NCI-H1092 treated with DMSO at 0.1 percent for 48 hours (cell line): ENCODE measurements around the gene TFF3.

Experiments
- DNase-seq: peaks from one replicate; lab custom pipeline; 2025; lab: John Stamatoyannopoulos, UW

Gene TFF3

GRCh38 chr21:42346866-42347600 is 31.8 kb upstream of the TFF3 start:
- DNase-seq: no peak

DNA sequence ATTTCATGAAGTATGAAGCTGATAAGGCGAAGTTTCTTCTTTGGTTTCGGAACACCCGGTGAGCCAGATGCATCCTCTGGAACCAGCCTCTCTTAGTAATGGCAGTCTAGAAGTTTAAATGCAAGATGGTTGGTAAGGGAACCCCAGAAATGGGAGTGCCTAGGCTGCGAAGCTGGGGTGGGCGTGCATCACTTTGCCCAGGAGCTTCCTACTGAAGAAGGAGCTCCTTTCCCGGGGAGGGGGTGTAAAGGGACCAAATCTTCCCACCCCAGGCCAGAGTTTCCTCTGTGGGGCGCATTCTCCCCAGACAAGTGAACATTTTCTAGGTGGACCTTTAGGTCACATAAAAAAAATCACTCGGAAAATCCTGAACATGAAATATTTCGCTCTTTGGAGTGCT is 31.2 kb upstream of the TFF3 start:
- no peak for DNase-seq

GRCh38 chr21:42344631-42345030 is 29.4 kb upstream of the TFF3 start:
- DNase-seq: no peak

DNA sequence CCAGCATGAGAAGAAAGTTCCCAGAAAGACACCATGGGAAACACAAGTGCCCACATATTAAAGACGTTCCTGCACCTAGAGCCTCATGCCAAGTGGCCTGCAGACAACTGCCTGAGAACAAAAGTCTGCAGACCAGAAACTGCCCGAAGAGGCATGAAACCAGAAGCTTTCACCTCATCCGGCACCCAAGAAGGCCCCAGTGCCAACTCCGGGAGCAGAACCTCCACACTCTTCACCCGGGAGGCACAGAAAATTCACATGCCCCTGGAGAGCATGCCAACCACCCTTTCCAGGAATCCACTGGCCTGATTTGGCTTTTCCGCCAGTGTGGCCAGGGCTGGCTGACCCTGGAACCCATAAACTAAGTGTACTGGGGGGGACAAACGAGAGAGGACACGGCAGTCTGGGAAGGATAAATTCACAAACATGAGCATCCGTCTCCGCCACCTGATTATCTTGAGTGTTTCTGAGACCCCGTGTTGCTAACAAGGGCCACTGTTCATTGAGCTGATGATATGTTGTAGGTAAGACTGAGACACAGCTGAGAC is 28.8 kb upstream of the TFF3 start:
- DNase-seq: no peak

GRCh38 chr21:42343556-42343955 is 28.3 kb upstream of the TFF3 start:
- DNase-seq: no peak

DNA sequence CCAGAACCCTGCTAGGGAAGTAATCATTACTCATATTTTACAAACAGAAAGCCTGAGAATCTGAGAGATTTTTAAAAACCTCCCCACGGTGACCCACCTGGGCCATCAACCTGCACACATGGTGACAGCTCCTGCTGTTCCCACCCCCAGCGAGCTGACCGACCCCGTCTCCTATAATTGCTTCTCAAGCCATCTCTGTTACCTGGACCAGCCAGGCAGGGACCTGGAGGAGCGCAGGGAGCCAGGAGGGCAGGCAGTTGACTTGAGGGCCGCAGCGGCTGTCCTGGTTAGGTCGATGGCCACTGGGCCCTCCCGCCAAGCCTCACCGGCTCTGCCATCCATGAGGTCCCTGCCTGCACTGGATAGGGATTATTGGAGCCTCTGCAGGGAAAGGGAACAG is 27.9 kb upstream of the TFF3 start:
- no peak for DNase-seq

DNA sequence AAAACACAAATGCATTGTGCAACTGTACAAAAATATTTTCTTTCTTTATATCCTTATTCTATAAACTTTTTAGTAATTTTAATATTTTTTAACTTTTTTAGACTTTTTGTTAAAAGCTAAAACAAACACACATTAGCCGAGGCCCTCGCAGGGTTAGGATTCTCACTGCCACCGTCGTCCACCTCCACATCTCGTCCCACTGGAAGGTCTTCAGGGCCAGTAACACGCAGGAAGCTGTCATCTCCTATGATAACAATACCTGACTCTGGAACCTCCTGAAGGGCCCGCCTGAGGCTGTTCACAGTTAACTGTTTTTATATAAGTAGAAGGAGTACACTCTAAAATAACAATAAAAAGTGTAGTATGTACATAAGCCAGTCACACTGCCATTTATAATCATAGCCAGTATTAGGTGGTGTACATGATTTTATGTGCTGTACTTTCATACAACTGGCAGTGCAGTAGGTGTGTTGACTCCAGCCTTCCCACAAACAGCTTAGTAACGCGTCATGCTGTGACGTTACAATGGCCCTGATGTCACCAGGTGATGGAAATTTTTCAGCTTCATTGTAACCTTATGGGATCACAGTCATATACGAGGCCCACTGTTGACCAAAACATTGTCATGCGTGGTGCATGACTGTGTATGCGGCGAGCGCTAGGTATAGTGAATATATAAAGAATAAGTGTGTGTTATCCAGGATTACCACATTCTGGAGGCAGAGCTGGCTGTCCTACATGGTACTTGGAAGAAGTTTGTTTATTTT is 26.8 kb upstream of the TFF3 start:
- DNase-seq: no peak

DNA sequence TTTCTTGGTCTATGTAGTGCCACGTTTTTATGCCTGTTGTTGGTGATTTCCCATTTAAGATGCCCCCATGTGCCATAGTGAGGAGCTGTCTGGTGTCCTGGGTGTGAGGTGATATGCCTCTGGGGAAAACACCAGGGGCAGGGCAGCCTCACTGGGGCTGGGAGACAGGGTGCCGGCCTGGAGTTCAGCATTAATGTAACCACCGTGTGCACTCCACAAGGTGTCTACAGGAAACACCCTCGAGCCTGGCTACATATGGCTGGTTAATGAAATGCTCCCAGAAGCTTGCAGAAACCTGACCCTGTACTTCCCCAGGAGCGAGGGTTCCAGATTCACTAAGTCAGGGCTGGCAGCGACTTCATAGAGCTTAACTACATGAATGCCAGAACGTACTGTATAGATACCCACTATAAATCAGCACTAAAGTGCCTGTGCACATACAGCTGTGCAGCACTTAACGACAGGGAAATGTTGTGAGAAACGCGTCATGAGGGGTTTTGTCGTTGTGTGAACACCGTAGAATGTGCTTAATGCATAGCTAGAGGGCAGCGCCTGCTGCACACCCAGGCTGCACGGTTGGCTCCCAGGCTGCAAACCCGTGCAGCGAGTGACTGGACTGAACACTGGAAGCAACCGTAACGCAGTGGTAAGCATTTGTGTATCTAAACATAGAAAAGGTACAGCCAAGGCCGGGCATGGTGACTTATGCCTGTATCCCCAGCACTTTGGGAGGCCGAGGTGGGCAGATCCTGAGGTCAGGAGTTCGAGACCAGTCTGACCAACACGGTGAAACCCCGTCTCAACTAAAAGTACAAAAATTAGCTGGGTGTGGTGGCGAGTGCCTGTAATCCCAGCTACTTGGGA is 25.2 kb upstream of the TFF3 start:
- peak; percentile 9 for DNase-seq

DNA sequence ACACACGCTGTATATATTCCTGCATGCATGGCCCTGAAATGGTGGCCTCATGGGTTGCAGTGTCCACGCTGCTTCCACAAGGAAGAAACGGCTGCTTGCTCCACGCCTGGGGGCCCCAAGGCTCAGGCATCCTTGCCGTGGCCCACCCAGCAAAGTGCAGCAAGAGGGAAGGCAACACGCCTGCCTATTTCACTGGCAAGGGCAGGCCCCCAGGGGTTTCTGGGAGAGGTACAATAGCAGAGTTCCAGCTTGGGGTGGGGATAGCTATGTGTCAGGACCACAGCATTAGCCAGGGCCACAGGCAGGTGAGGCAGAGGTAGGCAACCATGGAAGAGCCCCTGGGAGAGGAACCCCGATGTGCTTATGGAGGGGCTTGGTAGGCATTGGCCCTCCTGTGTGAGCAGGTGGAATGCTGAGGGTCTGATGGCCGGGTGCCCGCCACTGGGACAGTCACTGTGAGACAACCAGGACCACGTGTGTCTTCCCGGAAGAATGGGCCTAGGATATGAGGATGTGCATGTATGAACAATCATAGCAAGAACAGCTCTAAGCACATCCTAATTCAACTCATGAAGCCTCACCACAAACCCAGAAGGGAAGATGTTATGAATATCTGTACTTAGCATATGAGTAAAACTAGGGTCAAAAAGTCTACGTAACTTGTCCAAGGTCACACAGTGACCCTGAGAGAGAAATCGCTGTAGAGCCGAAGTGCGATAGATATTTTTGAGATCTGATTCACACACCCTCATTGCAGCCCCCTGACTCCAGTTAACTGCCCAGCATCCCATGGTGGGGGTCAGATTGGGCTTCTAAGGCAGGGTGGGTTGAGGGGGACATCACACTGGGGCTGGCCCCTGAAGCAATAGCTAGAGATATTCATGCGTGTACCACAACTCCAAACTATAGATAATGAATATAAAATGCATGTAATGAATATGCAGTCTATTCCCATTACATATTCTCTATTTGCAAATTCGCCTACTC is 23.8 kb upstream of the TFF3 start:
- DNase-seq: no peak

DNA sequence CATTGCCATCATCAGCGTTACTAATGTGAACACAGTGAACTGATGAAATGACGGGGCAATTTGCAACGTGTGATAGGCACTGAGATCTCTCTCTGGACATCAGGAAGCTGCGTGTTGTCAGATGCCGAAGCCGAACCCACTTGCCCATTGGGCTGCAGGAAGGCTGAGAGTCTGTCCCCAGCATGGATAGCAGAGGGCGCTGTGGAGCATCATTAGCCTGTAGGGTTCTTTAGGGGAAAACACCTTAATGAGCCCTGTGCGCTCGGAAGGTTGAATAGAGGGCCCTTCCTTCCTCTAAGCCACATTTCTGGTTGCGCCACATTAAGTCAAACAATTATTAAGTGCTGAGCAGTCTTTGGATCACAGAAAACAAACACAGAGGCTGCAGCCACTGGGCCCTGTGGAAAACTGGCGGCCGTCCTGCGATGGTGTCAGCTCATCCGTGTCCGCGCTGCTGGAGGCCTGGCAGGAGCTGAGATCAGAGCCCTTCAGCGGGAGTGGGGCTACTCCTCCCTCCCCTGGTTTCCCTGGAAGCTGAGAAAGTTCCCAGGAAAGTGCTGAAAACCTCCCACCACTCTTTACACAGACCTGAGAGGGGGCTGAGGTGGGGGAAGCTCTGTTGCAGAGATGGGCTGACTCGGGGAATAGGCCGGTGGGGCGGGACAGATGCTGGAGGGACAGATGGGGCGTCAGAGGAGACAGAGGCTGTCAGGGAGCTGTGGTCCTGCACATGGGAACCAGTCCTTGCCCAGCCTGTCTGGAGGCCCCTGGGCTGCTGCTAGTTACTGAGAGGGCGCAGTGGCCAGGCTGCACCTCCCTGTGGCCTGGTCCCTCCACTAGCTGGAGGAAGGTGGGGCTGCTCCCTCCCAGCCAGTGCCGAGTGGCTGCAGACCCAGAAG is 22.9 kb upstream of the TFF3 start:
- peak; percentile 95 for DNase-seq

GRCh38 chr21:42337276-42337675 is 22.1 kb upstream of the TFF3 start:
- no peak for DNase-seq

- DNase-seq: no peak
Measured at GRCh38 chr21:42336054-42336453, 20.8 kb upstream of the TFF3 start.

DNA sequence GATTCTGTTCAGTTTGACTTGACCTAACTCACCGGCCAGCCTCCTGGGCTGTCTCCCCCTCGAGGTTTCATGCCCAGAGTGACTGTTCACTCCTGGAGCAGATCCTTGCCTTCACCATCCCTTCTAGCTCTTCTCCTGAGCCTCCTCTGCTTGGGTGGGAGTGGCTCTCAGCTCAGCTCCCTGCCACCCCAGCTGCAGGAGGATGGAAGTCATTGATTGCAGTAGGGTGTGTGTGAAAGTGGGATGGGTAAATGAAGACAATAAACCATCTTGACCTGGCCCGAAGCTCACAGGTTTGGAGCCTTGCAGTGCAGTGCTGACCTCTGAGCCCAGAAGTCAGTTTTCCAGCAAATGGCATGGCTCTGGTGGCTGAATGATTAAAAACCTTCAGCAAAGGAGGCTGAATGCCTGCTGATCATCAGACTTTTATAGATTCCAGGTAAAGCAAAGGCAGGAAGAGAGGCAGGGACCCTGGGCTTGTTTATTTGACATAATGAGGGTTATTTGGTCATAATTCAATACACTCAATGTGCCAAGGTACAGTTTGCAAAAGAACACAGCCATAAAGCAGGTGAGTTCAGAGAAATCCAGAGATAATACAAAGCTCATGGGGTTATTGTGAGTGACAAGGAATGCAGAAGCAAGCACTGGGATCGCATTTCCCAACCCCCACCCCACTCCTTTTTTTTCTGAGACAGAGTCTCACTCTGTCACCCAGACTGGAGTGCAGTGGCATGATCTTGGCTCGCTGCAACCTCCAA is 17.5 kb upstream of the TFF3 start:
- no peak for DNase-seq

GRCh38 chr21:42331660-42332059 is 16.5 kb upstream of the TFF3 start:
- no peak for DNase-seq

GRCh38 chr21:42330380-42331371 is 15.5 kb upstream of the TFF3 start:
- DNase-seq: peak; percentile 27

- no peak for DNase-seq
Measured at GRCh38 chr21:42324896-42325295, 9.7 kb upstream of the TFF3 start.

GRCh38 chr21:42321845-42322244 is 6.6 kb upstream of the TFF3 start:
- DNase-seq: no peak

DNA sequence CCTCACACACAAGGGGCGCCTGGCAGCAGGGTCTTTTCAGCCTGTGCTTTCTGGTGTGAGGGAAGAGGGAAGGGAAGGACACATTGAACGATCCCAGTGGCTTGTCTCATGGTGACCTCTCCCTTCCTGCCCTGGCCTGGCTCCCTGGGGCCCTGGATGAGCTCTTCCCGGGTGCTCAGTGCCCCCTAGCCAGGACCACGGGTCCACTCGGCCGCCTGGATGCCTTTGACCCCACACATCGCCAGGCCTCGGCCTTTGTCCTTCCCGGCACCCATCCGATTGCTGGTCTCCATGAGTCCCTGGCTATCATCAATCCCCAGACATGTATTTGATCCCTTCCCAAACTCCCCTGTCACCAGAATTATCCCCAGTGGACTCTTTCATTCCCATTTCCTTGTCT is 6.0 kb upstream of the TFF3 start:
- no peak for DNase-seq
